ENCODE data around the gene TMEM101. TPM values are rescaled to one million over a fixed set of nuclear protein-coding genes. Genes with fewer than 3 reads are reported as not detected.

Gene TMEM101
- 10 to 100 TPM; 22.9 to 30.7 (median 27.2) TPM for total RNA-seq

- intact Hi-C loops (cut with DNase I), result no loop called here
- Histone ChIP-seq H3K4me1 (peaks cover 17 to 28% (median 22%) of the 10 kb centered on the region in 4 donors), H3K27me3 (no peaks in the 10 kb centered on the region), H3K36me3 (peaks cover 0 to 30% (median 13%) of the 10 kb centered on the region in 4 donors), H3K27ac (replicated peaks in 1 of 4) (peak within 1 kb of the TSS; percentile 70 to 83 (median 78)), H3K4me3 (peak within 1 kb of the TSS; percentile 74 to 89 (median 83)), H3K9me3 (no peaks in the 10 kb centered on the region)
- DNase-seq (ENCODE audit: extremely low spot score), result peak; percentile 96
- TF ChIP-seq POLR2AphosphoS5 (IDR thresholded peaks at IDR 0.05) (peak; percentile 76 to 96), EP300 (IDR thresholded peaks at IDR 0.05) (no peak), POLR2A (IDR thresholded peaks at IDR 0.05; ENCODE audit: low read depth) (peak; percentile 16)
- TF ChIP-seq, protein P1, sequence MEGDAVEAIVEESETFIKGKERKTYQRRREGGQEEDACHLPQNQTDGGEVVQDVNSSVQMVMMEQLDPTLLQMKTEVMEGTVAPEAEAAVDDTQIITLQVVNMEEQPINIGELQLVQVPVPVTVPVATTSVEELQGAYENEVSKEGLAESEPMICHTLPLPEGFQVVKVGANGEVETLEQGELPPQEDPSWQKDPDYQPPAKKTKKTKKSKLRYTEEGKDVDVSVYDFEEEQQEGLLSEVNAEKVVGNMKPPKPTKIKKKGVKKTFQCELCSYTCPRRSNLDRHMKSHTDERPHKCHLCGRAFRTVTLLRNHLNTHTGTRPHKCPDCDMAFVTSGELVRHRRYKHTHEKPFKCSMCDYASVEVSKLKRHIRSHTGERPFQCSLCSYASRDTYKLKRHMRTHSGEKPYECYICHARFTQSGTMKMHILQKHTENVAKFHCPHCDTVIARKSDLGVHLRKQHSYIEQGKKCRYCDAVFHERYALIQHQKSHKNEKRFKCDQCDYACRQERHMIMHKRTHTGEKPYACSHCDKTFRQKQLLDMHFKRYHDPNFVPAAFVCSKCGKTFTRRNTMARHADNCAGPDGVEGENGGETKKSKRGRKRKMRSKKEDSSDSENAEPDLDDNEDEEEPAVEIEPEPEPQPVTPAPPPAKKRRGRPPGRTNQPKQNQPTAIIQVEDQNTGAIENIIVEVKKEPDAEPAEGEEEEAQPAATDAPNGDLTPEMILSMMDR (IDR thresholded peaks at IDR 0.05), result peak in 1 of 3 experiments; percentile 44
- 2% methylated on average over 43 of the region's 43 CpGs for WGBS
Observed at GRCh38 chr17:44014437-44015172, at the start of gene TMEM101. Gene TMEM101 (minus strand): TSS chr17:44014963. CDS start chr17:44014952, 11 bp downstream.

DNA sequence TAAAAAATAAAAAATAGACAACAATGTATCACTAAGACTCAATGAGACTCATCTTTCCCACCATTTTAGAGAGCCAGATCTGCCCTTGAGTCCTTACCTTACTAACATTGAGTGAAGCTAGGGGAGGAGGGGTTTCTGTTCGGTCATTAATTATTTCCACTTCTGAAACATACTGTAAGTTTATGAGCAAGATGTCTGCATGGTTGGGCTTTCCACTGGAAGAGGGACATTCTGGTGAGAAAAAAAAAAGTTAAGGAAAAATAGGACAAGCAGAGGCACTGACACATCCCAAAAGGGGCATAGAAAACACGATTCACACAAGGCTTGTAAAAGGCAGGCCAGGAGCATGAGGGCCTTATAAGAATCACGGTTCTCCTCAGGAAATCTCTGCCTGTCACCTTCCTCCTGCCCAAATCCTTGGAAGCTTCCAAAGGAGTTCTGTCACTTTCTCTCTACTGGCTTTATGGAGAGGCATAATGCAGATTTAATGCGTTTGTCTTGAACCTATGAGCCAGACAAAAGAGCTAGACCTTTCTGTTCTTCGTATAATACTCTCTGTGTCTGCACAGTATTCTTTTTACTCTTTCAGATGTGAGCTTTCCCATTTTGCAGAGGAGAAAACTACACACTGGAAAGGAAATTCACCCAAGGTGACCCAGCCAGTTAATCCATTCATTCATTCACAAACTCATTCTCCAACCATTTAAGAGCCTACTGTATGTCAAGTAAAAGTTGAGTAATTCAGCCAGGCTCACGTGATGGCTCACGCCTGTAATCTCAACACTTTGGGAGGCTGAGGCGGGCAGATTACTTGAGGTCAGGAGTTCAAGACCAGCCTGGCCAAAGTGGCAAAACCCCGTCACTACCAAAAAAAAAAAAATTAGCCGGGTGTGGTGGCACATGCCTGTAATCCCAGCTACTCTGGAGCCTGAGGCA, 49.2 kb upstream of the TMEM101 start:
- TF ChIP-seq, protein P1 (IDR thresholded peaks at IDR 0.05), result no peak
- TF ChIP-seq POLR2AphosphoS5 (IDR thresholded peaks at IDR 0.05), result no peak
- no peak for TF ChIP-seq EP300 (IDR thresholded peaks at IDR 0.05)
- 68% methylated on average over 9 of the region's 10 CpGs for WGBS
- H3K4me1 ChIP-seq, result peaks cover 41 to 60% (median 42%) of the 10 kb centered on the region in 4 donors
- DNase-seq (ENCODE audit: extremely low spot score), result no peak
- no peaks in the 10 kb centered on the region for H3K9me3 ChIP-seq
- intact Hi-C loops (cut with DNase I), result no loop called here
- no peak overlapping the region for H3K4me3 ChIP-seq
- no peaks in the 10 kb centered on the region for H3K27me3 ChIP-seq
- H3K27ac ChIP-seq (replicated peaks in 1 of 4), result no peak overlapping the region
- peaks cover 17 to 53% (median 34%) of the 10 kb centered on the region in 4 donors for H3K36me3 ChIP-seq

DNA sequence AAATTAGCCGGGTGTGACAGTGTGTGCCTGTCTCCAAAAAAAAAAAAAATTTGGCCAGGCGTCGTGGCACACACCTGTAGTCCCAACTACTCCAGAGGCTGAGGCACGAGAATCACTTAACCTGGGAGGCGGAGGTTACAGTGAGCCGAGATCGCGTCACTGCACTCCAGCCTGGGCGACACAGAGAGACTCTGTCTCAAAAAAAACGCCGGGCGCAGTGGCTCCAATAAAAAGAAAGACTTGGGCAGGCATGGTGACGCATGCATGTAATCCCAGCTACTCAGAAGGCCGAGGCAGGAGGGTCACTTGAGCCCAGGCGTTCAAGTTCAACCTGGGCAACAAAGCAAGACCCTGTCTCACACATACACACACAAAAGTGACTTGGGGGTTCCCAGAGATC, 48.1 kb upstream of the TMEM101 start:
- DNase-seq (ENCODE audit: extremely low spot score), result no peak
- no peaks in the 10 kb centered on the region for H3K9me3 ChIP-seq
- H3K27me3 ChIP-seq, result no peaks in the 10 kb centered on the region
- TF ChIP-seq POLR2A (IDR thresholded peaks at IDR 0.05; ENCODE audit: low read depth) (no peak), EP300 (IDR thresholded peaks at IDR 0.05) (no peak), POLR2AphosphoS5 (IDR thresholded peaks at IDR 0.05) (no peak)
- TF ChIP-seq, protein P1 (IDR thresholded peaks at IDR 0.05), result no peak
- H3K4me1 ChIP-seq, result peaks cover 41 to 64% (median 42%) of the 10 kb centered on the region in 4 donors
- intact Hi-C loops (cut with DNase I), result no loop called here
- H3K27ac ChIP-seq (replicated peaks in 1 of 4), result no peak overlapping the region
- no peak overlapping the region for H3K4me3 ChIP-seq
- 96% methylated on average over 15 of the region's 15 CpGs for WGBS
- peaks cover 22 to 63% (median 42%) of the 10 kb centered on the region in 4 donors for H3K36me3 ChIP-seq

DNA sequence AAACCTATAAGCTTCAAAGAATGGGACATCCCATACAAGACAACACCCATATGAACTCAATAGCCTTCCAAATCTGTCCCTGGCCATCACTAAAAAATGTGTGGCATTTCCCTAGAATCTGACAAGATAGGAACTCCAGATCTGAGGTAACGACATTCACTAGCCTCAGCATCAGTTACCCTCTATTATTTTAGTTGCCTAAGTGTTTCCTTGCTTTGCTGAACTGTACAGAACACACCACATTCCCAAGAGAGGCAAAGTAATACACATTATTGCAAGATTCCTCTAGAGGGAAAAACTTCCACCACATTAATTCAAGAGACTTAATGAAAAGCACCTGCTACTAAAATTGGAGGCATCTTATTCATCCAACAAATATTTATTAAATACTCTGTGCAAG, 46.7 kb upstream of the TMEM101 start:
- no peak for TF ChIP-seq EP300 (IDR thresholded peaks at IDR 0.05)
- no peak for TF ChIP-seq POLR2A (IDR thresholded peaks at IDR 0.05; ENCODE audit: low read depth)
- TF ChIP-seq POLR2AphosphoS5 (IDR thresholded peaks at IDR 0.05), result no peak
- TF ChIP-seq, protein P1 (IDR thresholded peaks at IDR 0.05), result no peak
- WGBS, result 60% methylated on average over 1 of the region's 1 CpG
- intact Hi-C loops (cut with DNase I), result no loop called here
- Histone ChIP-seq H3K4me1 (peaks cover 32 to 52% (median 34%) of the 10 kb centered on the region in 4 donors), H3K4me3 (no peak overlapping the region), H3K27me3 (no peaks in the 10 kb centered on the region), H3K27ac (replicated peaks in 1 of 4) (no peak overlapping the region), H3K9me3 (no peaks in the 10 kb centered on the region), H3K36me3 (peaks cover 27 to 77% (median 49%) of the 10 kb centered on the region in 4 donors)
- DNase-seq (ENCODE audit: extremely low spot score), result no peak
